Nasal cavity respiratory epithelium epithelial cell of viscerocranial mucosa (primary cell): Measurements from ENCODE around the gene ITGBL1. TPM values are rescaled to one million over a fixed set of nuclear protein-coding genes. Genes with fewer than 3 reads are reported as not detected.

ENCODE experiments used
- total RNA-seq: library from RNA; depleted of rRNA; stranded (reverse); fragments of >200 nt; gene quantifications from 2 replicates; pipeline ENCODE4 v1.2.3, GENCODE V29; 2014

ITGBL1 gene, protein sequence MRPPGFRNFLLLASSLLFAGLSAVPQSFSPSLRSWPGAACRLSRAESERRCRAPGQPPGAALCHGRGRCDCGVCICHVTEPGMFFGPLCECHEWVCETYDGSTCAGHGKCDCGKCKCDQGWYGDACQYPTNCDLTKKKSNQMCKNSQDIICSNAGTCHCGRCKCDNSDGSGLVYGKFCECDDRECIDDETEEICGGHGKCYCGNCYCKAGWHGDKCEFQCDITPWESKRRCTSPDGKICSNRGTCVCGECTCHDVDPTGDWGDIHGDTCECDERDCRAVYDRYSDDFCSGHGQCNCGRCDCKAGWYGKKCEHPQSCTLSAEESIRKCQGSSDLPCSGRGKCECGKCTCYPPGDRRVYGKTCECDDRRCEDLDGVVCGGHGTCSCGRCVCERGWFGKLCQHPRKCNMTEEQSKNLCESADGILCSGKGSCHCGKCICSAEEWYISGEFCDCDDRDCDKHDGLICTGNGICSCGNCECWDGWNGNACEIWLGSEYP
- 0.28 and 1.0 TPM in 2 replicates for total RNA-seq

DNA sequence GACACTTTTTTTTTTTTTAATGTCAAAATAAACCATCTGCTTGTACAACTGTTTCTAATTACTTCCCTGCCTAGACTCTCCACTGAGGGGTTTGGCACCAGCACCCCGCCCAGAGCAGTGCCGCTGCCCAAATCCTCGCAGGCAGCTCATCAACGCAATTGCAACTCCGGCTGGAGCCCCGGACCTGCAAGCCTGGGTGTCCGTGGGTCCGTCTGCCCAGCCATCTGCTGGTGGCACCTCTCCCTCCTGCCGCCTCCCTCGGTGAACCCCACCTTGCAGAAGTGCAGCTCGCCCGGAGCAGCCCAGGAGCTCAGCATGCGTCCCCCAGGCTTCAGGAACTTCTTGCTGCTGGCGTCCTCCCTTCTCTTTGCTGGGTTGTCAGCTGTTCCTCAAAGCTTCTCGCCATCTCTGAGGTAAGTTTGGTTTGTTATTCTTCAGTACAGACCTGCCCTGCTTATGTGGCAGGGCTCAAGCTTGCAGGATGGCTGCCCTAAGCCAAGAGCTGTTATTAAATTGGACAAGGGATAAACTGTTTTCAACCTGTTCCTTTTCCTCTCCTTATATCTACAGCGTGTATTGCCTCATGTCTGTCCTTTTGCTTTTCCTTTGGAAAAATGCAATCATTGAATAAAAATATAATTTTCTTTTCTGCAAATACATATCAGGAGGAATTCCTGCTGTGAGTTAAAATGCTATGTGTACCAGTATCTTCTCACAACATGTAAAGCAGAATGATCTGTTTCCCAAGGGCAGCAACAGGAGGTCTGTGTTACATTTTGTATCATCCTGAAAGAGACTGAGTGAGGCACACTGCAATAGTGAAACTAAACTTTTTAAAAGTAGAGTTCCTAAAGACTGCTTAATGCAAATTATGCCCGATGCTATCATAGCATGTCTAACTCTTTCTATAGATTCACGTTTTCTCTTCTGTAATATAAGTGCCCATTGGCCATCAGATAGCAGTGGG, at the start of gene ITGBL1:
ITGBL1 (plus strand) TSS at position 157 of the 967 bp plus-strand sequence; CDS start at position 316, 159 bp downstream.

DNA sequence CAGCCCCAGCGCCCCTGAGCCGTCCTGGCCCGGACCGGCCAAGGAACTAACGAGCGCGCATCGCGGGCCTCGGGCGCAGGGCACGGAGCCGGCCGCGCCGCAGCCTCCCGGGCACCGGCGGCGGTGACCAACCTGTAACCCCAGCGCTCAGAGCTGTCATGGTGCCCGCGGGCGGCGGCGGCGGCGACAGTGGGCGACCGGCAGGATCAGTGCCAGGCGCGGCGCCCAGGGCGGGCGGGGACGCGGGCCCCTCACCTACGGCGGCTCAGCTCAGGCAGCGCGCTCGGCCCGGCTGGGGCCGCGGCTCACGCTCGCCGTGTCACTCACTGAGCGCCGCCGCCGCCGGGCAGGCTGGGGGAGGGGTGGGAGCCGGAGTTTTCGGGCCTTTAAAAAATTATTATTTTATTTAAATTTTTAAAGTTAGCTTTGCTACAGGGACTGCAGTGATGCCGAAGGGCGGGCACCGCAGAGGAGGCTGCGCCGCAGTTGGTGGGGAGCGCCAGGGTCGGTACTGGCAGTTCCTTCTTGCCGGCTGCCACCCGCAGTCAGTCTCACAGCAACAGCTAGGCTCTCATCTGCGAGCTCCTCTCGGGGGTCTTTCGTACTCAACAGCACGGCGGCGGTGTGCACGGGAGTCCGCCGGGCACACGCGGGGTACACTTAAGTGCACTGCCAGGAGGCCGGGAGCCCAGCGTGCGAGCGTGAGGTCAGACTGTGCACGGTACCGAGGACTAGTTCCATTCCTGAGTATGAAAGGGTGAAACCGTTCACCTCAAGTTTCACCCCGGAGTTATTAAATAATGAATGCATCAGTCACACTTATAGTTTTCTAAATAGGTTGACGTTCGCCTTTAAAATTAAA, 36.1 kb upstream of the ITGBL1 start, which contains the start of gene NALCN:
NALCN (minus strand) TSS at position 328 of the 862 bp plus-strand sequence. CDS start 17,382 bp downstream, outside the sequence.

Other genes with a start within 250 kb of the ITGBL1 start
- gene NALCN, start 36.2 kb upstream of the ITGBL1 start, total RNA-seq: 0.07 and 0.34 TPM in 2 replicates